Lower leg skin (tissue), 3 donors: ENCODE measurements around the gene DAP.

Experiments
- POLR2A ChIP-seq, 2 donors: fragments of 450-650 bp; IDR thresholded peaks; one replicate each; pipeline ENCODE4 v1.6.1; 2016 to 2017; ENCODE audit warnings: antibody characterized with exemption in 2 of 2, mild to moderate bottlenecking in 1 of 2, moderate library complexity in 1 of 2
- TF ChIP-seq, protein P1 (sequence below), 3 donors: fragments of 450-650 bp; IDR thresholded peaks; one replicate each; pipeline ENCODE4 v1.5.1; 2016; ENCODE audit warnings: antibody characterized with exemption in 3 of 3, mild to moderate bottlenecking in 3 of 3, moderate library complexity in 2 of 3

DNA sequence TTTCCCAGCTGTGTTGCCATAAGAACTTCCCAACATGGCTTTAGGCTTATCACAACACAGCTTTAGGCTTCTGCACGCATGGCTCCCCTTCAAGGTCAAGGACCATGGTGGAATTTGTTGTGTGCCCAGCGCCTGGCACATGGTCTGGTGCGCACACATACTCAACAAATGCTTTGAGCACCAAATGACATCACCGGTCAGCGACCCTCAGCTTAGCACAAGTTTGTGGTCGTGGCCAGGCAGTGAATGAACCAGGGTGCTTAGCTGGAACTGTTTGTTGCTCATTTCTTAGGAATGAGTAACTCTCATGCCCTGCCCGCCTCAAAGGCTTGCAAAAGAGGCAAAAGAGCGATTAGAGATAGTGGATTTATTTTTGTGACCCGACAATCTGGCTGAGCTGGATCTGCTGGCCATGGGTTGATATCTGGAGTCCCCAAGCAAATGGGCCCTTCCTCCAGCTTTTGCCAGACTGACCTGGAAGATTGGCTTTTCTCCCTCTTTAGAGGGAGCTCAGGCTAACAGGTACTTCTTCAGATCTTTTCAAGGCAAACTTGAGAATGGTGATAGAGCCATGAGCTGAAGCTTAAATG lies 58.9 kb downstream of the DAP start:
- TF ChIP-seq, protein P1, sequence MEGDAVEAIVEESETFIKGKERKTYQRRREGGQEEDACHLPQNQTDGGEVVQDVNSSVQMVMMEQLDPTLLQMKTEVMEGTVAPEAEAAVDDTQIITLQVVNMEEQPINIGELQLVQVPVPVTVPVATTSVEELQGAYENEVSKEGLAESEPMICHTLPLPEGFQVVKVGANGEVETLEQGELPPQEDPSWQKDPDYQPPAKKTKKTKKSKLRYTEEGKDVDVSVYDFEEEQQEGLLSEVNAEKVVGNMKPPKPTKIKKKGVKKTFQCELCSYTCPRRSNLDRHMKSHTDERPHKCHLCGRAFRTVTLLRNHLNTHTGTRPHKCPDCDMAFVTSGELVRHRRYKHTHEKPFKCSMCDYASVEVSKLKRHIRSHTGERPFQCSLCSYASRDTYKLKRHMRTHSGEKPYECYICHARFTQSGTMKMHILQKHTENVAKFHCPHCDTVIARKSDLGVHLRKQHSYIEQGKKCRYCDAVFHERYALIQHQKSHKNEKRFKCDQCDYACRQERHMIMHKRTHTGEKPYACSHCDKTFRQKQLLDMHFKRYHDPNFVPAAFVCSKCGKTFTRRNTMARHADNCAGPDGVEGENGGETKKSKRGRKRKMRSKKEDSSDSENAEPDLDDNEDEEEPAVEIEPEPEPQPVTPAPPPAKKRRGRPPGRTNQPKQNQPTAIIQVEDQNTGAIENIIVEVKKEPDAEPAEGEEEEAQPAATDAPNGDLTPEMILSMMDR (IDR thresholded peaks at IDR 0.05), result no peak
- TF ChIP-seq POLR2A (IDR thresholded peaks at IDR 0.05), result no peak
